ENCODE results near the gene LYRM2.

Gene LYRM2

DNA sequence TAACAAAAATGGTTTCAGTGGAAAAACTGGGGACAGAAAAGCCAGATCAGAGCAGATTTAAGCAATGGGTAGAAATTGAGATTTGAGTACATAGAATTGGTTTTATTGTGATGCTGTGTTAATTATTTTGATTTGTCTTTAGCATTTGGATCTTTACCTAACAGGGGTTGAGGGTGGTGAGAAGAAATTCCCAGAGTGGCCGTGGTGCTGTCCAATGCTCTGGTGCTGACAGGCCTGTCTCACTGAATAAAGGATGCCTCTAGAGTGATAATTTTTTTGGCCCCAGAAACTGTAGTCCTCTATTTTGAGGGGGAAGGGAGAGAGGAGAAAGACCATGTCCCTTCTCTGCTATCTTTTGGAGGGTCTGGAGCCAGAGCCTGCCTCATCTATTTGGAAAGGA, 79.1 kb downstream of the LYRM2 start:
- TF ChIP-seq, protein P1, sequence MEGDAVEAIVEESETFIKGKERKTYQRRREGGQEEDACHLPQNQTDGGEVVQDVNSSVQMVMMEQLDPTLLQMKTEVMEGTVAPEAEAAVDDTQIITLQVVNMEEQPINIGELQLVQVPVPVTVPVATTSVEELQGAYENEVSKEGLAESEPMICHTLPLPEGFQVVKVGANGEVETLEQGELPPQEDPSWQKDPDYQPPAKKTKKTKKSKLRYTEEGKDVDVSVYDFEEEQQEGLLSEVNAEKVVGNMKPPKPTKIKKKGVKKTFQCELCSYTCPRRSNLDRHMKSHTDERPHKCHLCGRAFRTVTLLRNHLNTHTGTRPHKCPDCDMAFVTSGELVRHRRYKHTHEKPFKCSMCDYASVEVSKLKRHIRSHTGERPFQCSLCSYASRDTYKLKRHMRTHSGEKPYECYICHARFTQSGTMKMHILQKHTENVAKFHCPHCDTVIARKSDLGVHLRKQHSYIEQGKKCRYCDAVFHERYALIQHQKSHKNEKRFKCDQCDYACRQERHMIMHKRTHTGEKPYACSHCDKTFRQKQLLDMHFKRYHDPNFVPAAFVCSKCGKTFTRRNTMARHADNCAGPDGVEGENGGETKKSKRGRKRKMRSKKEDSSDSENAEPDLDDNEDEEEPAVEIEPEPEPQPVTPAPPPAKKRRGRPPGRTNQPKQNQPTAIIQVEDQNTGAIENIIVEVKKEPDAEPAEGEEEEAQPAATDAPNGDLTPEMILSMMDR (IDR thresholded peaks at IDR 0.05; ENCODE audit: low read depth, low read length): no peak
- no peak overlapping the region for H3K4me3 ChIP-seq (ENCODE audit: low read depth, low read length)

DNA sequence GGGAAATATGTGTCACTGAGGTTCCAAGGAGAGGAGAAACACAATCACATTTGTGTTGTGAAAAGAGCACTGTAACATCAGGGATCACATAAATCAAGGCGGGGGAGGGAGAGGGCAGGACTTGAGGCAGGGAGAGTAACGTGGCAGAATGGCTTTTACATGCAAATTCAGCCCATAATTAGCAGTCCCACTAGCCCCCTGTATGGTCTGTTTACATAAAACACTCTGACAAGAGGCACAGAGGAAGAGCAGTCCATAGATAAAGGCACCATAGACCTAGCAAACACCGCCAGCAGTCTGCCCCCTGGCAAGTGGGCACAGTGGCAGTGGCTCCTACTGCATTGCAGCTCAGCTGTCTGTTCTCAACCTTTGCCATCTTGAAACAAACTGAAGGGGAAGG, 82.7 kb downstream of the LYRM2 start:
- no peak overlapping the region for H3K4me3 ChIP-seq (ENCODE audit: low read depth, low read length)
- TF ChIP-seq, protein P1 (IDR thresholded peaks at IDR 0.05; ENCODE audit: low read depth, low read length): no peak

- TF ChIP-seq, protein P1 (IDR thresholded peaks at IDR 0.05; ENCODE audit: low read depth, low read length): no peak
- no peak overlapping the region for H3K4me3 ChIP-seq (ENCODE audit: low read depth, low read length)
Measured at GRCh38 chr6:89555031-89555430, 83.5 kb downstream of the LYRM2 start.

DNA sequence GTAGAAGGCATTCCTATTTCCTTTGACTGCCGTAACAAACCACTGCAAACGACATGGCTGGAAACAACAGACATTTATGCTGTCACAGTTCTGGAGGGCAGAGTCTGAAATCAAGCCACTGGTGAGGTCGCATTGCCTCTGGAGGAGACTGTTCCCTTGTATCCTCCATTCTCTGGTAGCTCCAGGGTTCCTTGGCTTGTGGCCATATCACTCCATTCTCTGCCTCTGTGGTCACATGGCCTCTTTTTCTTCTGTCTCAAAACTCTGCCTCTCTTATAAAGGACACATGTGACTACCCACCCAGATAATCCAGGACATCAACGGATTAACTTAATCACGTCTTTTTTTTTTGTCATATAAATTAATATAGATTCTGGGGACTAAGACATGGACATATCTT, 84.4 kb downstream of the LYRM2 start:
- TF ChIP-seq, protein P1 (IDR thresholded peaks at IDR 0.05; ENCODE audit: low read depth, low read length): no peak
- no peak overlapping the region for H3K4me3 ChIP-seq (ENCODE audit: low read depth, low read length)

GRCh38 chr6:89553431-89553830, 85.1 kb downstream of the LYRM2 start:
- no peak overlapping the region for H3K4me3 ChIP-seq (ENCODE audit: low read depth, low read length)
- TF ChIP-seq, protein P1 (IDR thresholded peaks at IDR 0.05; ENCODE audit: low read depth, low read length): no peak

- no peak overlapping the region for H3K4me3 ChIP-seq (ENCODE audit: low read depth, low read length)
- TF ChIP-seq, protein P1 (IDR thresholded peaks at IDR 0.05; ENCODE audit: low read depth, low read length): no peak
Measured at GRCh38 chr6:89547281-89547680, 91.3 kb downstream of the LYRM2 start.

- TF ChIP-seq, protein P1 (IDR thresholded peaks at IDR 0.05; ENCODE audit: low read depth, low read length): no peak
- no peak overlapping the region for H3K4me3 ChIP-seq (ENCODE audit: low read depth, low read length)
Measured at GRCh38 chr6:89542866-89543265, 95.7 kb downstream of the LYRM2 start.

Measured in WI38 (cell line).